GM18951 (cell line): ENCODE results near the gene OPCML.

ENCODE experiments used
- POLR2A ChIP-seq: IDR thresholded peaks from 4 replicates; pipeline ENCODE4 v1.6.1; 2011; ENCODE audit warnings: mild to moderate bottlenecking; ENCODE audit not compliant: insufficient read length, insufficient read depth; ENCODE audit errors: extremely low read depth
- in situ Hi-C: fragments of 300-500 bp; cut with MboI; formaldehyde crosslinking; loops from one replicate; pipeline ENCODE4 v1.12.0; 2022; ENCODE audit warnings: low sequenced_read_pairs, mixed read lengths, inconsistent platforms; ENCODE audit not compliant: unreplicated experiment

Gene OPCML

GRCh38 chr11:133531971-133532651 lies at the start of gene OPCML:
Gene OPCML (minus strand): TSS chr11:133532501.
- no peak for TF ChIP-seq POLR2A
- in situ Hi-C loops = no loop called here

GRCh38 chr11:133581091-133581490 lies 48.8 kb upstream of the OPCML start:
- in situ Hi-C loops = no loop called here
- TF ChIP-seq POLR2A = no peak

GRCh38 chr11:133579165-133580031 lies 47.1 kb upstream of the OPCML start:
- no peak for TF ChIP-seq POLR2A
- in situ Hi-C loops = no loop called here

GRCh38 chr11:133577403-133577802 lies 45.1 kb upstream of the OPCML start:
- in situ Hi-C loops = no loop called here
- no peak for TF ChIP-seq POLR2A

GRCh38 chr11:133576351-133576750 lies 44.0 kb upstream of the OPCML start:
- in situ Hi-C loops = no loop called here
- TF ChIP-seq POLR2A = no peak

DNA sequence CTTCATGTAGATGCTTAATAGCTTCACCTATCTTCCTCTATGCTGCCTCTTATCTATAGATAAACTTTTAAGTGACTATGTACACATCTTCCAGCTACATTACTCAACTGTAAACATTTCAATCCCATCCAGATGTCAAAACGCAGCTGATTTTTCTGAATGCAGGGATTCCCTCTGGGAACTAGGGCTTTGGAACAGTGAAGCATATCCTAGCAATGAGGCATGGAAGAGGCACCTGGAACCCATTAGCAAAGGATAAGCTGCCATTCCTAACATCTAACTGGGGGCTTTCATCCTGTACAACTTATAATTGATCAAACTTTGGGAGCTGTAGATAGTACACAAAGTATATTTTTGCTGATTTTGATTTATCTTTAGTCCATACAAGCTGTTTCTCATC lies 40.8 kb upstream of the OPCML start:
- no peak for TF ChIP-seq POLR2A
- in situ Hi-C loops = no loop called here

DNA sequence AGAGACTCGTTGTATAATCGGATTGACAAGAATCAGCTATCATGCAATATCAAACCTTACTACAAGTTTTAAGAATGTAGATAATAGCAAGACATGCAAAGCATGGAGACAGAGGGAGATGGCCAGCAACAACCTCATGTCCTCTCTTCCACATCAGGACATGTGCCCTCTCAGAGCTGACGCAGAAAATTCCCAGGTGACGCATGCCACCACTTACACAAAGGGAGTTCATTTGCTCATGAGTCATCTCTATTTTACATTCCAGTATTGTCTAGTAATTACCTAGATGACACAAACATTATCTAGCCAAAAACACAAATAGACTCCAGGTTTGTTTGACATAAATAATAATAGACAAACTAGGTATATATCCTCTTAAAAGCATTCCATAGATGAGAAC lies 38.1 kb upstream of the OPCML start:
- TF ChIP-seq POLR2A = no peak
- in situ Hi-C loops = no loop called here

GRCh38 chr11:133563505-133564025 lies 31.3 kb upstream of the OPCML start:
- TF ChIP-seq POLR2A = no peak
- in situ Hi-C loops = no loop called here

DNA sequence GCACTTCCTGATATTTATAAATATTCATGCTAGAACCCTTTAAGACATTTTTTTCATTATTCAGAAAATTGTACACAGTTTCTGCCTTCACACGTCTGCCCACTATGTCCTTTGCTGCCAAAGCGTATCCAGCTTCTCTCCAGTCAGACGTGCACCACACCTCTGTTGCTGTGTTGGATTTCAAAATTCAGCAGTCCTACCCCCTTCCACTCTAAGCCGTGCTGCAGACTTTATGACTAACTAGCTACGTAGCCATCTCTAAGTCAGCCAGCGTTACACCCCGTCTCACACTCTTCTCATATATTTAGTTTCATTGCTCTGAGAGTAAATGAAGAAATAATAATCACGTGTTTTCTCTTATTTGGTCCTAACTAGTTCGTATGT lies 28.2 kb upstream of the OPCML start:
- TF ChIP-seq POLR2A = no peak
- in situ Hi-C loops = no loop called here

DNA sequence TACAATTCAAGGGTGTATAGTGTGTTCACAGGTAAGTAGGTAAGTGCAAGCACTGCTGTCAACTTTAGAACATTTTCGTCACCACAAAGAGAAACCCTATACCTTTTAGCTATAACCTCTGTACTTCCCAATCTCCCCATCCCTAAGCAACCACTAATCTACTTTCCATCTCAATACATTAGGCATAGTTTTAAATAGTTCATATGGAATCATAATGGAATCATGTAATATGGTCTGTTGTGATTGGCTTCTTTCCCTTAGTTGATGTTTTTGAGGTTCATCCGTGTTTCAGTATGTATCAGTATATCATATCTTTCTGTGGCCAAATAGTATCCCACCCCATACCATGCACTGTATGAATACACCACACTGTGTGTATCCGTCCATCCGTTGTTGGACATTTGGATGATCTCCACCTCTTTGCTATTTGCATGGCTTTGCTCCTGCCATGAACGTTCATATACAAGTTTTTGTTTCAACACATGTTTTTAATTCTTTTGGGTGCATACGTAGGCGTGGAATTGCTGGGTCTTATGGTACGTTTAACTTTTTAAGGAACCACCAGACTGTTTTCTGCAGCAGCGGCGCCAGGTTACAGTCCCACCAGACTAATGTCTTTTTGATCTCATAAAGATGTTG lies 27.7 kb upstream of the OPCML start:
- in situ Hi-C loops = no loop called here
- TF ChIP-seq POLR2A = no peak

GRCh38 chr11:133559382-133559781 lies 27.1 kb upstream of the OPCML start:
- no peak for TF ChIP-seq POLR2A
- in situ Hi-C loops = no loop called here

DNA sequence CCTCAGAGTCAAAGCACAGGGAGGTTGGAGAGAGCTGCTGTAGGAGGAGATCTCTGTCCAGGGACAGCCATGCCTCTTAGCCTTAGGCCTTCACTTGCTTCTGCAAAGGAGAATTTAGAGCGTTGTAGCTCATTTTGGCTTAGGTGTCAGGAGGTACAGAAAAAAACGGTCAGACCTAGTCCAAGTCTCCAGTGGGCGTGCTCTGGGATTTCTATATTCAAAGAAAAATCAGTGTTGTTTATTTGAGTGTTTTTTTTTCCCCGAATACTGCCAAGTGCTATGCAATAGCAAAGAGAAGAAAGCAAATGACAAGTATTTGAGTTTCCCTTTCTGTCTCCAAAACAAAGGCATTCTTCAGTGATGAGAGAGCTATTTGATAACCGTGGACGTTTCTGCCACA lies 22.7 kb upstream of the OPCML start:
- no peak for TF ChIP-seq POLR2A
- in situ Hi-C loops = no loop called here
